GM19035 (cell line): ENCODE measurements around the gene CCDC60.

Source experiments
- ATAC-seq: cut with Tn5 transposase; IDR thresholded peaks from one replicate; pipeline ENCODE4 v1.9.1; 2021; ENCODE audit not compliant: unreplicated experiment

CCDC60 gene

GRCh38 chr12:119383206-119383605, 48.7 kb downstream of the CCDC60 start:
- no peak for ATAC-seq

GRCh38 chr12:119384340-119384739, 49.8 kb downstream of the CCDC60 start:
- ATAC-seq = no peak

DNA sequence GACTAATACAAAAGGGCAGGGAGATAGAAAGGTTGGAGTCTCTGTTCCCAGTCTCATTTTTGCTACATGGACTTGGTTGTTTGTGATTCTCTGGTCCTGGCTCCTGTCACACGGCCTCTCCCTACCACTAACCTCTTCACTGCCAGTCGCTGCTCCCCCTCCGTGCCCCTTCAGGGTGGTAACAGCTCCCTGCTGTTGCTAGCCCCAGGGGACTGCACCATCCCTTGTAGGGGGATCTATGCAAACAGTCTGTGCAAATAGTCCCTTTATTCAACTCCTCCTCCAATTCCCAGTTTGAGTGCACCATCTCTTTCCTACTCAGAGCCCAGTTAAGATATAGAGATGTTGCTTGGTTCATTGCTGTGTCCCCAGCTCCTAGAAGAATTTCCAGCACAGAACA, 51.1 kb downstream of the CCDC60 start:
- no peak for ATAC-seq

- ATAC-seq = no peak
These were observed 55.2 kb downstream of the CCDC60 start for GRCh38 chr12:119389687-119390086.

GRCh38 chr12:119391673-119392072, 57.1 kb downstream of the CCDC60 start:
- ATAC-seq = no peak

- no peak for ATAC-seq
These were observed 59.1 kb downstream of the CCDC60 start for GRCh38 chr12:119393677-119394076.

DNA sequence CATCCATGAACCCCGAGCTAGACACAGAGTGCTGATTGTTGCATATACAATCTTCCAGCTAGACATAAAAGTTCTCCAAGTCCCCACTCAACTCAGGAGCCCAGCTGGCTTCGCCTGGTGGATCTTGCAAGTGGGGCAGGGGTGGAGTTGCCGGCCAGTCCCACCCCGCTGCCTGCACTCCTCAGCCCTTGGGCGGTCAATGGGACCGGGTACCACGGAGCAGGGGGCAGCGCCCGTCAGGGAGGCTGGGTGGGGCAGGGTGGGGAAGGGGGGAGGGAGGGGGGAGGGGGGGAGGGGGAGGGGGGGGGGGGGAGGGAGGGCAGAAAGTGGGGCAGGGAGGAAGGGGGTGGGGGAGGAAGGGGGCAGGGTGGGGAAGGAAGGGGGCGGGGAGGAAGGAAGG, 63.0 kb downstream of the CCDC60 start:
- ATAC-seq = no peak

GRCh38 chr12:119398190-119398589, 63.7 kb downstream of the CCDC60 start:
- no peak for ATAC-seq

- no peak for ATAC-seq
These were observed 64.8 kb downstream of the CCDC60 start for GRCh38 chr12:119399301-119399700.

DNA sequence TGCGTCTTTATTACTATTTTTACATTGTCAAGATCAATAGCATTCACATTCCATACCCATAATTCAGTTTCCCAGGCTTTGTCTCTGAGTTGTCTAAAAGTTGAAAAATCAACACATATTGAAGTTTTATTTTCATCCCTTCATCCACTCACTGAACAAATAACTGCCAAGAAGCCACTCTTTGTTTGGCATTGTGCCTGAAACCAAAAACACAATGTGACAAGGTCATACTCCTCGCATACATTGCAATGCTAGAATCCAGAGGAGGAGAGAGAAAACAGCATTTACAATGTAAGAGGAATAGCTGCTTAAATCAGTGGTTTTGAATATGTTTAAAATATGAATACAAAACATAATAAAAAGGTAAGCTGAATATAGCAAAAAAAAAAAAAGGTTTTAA, 71.8 kb downstream of the CCDC60 start:
- ATAC-seq = no peak

GRCh38 chr12:119406811-119407210, 72.3 kb downstream of the CCDC60 start:
- ATAC-seq = no peak

DNA sequence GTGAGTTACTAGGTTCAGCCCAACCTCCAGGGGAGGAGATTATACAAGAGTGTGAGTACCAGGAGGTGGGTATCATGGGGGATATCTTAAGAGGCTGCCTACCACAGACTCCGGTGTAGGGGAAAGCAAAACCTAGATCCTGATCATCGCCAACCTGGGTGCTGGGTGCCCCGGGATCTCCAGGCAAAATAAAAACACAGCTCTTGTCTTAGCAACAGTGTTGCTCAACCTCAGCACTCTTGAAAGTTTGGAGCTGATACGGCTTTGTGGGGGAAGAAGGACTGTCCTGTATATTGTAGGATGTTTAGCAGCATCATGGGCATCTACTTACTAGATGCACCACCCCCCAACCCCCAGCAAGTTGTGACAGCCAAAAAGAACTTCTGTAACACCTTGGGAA, 74.5 kb downstream of the CCDC60 start:
- no peak for ATAC-seq

GRCh38 chr12:119410396-119410795, 75.9 kb downstream of the CCDC60 start:
- ATAC-seq = no peak

GRCh38 chr12:119412306-119412705, 77.8 kb downstream of the CCDC60 start:
- ATAC-seq = no peak

DNA sequence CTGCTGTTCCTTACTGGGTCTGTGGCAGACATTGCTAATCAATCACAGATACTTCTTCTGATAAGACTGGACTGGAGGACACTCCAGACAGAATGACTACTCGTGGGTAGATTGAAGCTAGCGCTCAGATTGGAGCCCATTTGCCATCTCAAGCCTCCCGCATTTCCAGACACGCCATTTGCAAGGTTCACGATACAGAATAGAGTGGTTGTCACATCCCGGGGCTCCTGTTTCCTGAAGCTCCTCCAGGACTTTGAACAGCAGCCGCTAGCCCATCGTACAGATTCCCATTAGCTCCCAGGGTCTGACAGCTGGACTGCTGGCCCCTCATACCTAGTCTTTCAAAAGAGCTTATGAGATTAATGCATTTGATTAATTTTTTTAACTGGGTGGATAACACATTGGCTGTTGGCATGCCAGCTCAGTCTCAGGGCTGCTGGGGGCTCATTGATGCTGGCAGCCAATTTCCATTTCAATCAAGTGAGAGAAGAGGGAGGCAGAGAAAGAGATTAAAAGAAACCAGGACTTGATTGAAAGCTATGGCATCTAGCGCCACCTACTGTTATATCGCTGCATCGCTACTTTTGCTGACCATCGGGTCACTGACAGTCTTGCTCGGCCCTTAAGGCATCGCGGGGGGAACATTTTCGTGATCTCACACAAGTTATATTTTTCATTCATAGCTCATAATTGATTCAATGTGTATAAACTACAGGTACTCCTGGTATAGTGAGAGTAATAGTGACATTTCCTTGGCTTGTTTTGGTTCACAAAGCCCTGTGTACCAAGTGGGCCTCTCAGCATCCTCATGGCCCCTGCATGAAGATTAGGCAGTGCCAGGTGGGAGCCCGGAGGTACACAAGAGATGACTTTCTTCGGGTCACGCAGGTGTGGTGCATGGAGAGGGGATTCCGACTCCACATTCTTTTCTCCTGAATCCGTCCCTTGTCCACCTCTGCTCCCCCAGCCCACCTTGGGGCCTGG, 78.6 kb downstream of the CCDC60 start:
- no peak for ATAC-seq

- ATAC-seq = no peak
These were observed 81.2 kb downstream of the CCDC60 start for GRCh38 chr12:119415714-119416113.

GRCh38 chr12:119417440-119417839, 82.9 kb downstream of the CCDC60 start:
- no peak for ATAC-seq

DNA sequence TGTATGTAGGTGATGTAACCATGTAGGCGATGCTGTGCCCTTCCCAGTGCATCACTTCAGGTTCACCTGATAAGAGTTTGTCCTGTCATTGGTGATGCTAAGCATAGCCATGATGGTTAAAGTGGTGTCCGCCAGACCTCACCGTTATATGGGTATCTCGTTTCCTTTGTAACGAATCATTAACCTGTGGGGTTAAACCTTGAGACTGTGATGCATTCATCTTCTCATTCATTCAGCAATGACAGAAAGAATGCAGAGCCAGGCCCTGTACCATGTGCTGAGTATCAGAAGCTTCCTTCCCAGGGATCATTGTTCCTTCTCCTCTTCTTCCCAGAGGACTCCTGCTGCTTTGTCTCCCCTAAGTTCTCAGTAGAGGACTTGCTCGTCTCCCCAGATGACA, 84.9 kb downstream of the CCDC60 start:
- no peak for ATAC-seq

- ATAC-seq = no peak
These were observed 88.8 kb downstream of the CCDC60 start for GRCh38 chr12:119423285-119423684.

DNA sequence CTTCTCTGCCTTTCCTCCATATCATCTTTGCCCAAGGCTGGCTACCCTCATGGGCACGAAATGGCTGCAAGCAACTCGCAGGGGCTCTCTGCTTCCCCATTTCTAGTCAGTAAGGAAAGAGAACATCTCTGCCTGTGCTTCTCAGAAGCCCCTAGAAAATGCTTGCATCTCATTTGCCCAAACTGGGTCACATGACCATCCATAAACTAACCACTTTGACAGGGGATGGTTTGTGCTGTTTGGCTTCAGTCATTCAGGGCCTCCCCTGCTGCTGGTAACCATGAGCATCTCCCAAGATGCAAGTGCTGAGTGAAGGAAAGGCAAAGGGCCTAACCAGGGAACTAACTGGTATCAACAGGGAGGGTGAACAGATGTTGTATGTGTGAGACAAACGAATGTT, 91.1 kb downstream of the CCDC60 start:
- ATAC-seq = no peak

DNA sequence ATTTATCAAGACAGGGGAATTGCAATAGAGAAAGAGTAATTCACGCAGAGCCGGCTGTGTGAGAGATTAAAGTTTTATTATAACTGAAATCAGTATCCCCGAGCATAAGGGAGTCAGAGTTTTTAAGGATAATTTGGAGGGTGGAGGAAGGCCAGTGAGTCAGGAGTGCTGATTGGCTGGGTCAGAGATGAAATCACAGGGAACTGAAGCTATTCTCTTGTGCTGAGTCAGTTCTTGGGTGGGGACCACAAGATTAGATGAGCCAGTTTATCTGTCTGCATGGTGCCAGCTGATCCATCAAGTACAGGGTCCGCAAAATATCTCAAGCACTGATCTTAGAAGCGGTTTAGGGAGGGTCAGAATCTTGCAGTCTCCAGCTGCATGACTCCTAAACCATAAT, 96.6 kb downstream of the CCDC60 start:
- no peak for ATAC-seq

GRCh38 chr12:119432949-119433348, 98.4 kb downstream of the CCDC60 start:
- no peak for ATAC-seq
